GM19099 (cell line): ENCODE data around the gene PTPRN2.

Experiments used
- POLR2A ChIP-seq: IDR thresholded peaks from 3 replicates; pipeline ENCODE4 v1.6.1; 2011; ENCODE audit warnings: low read depth; ENCODE audit not compliant: insufficient read length; ENCODE audit errors: extremely low read depth

Gene PTPRN2

GRCh38 chr7:158356454-158356853, 231.2 kb downstream of the PTPRN2 start:
- no peak for TF ChIP-seq POLR2A

- no peak for TF ChIP-seq POLR2A
Measured at GRCh38 chr7:158355456-158356065, 232.1 kb downstream of the PTPRN2 start.

GRCh38 chr7:158354861-158355260, 232.8 kb downstream of the PTPRN2 start:
- TF ChIP-seq POLR2A = no peak

- no peak for TF ChIP-seq POLR2A
Measured at GRCh38 chr7:158353606-158354570, 233.7 kb downstream of the PTPRN2 start.

- TF ChIP-seq POLR2A = no peak
Measured at GRCh38 chr7:158351481-158351880, 236.1 kb downstream of the PTPRN2 start.

GRCh38 chr7:158351051-158351450, 236.6 kb downstream of the PTPRN2 start:
- no peak for TF ChIP-seq POLR2A

GRCh38 chr7:158350166-158350900, 237.3 kb downstream of the PTPRN2 start:
- TF ChIP-seq POLR2A = no peak

GRCh38 chr7:158348446-158348845, 239.2 kb downstream of the PTPRN2 start:
- no peak for TF ChIP-seq POLR2A

- no peak for TF ChIP-seq POLR2A
Measured at GRCh38 chr7:158345731-158346130, 241.9 kb downstream of the PTPRN2 start.

- no peak for TF ChIP-seq POLR2A
Measured at GRCh38 chr7:158344706-158345300, 242.8 kb downstream of the PTPRN2 start.

- no peak for TF ChIP-seq POLR2A
Measured at GRCh38 chr7:158343936-158344455, 243.6 kb downstream of the PTPRN2 start.

GRCh38 chr7:158343526-158343925, 244.1 kb downstream of the PTPRN2 start:
- no peak for TF ChIP-seq POLR2A

- TF ChIP-seq POLR2A = no peak
Measured at GRCh38 chr7:158329686-158330085, 257.9 kb downstream of the PTPRN2 start.

GRCh38 chr7:158329014-158329610, 258.5 kb downstream of the PTPRN2 start:
- no peak for TF ChIP-seq POLR2A
